ENCODE data around the gene NTSR1.

NTSR1 gene

DNA sequence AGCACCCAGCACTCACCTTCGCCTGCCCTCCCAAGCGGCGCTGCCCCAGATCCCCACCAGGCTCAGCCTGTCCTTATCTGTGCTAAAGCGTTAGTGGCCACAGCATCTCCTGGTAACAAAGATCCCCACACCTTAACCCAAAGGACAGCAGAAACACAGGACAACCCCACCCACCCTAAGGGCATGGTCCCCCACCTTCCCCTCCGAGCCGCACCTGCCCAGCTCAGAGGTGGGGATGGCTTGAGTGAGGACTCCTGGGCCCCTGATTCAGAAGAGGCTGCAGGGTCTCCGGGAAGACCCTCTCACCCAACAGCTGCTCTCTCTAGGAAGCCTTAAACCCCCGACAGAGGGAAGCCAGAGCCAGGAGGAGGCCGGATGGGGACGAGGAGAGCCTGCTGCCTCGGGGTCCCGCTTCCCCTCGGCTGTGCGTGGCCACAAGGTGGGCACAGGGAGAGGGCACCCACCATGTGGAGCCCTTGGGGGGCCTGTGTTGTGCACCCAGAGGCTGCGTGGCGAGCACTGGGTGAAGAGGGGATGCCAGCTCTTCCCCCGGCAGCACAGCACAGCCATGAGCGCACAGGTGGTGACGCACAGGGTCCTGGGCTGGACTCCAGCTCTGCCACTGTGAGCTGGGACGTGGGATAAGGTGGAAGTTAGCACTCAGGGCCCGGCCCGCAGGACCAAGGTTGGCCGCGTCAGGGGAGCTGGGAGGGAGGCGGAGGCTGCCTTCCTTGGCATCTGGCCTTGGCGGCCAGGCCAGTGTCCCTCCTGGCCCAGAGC lies 55.7 kb downstream of the NTSR1 start:
- Histone ChIP-seq H3K4me3 (no peak overlapping the region), H3K27ac (no peak overlapping the region)
- TF ChIP-seq, protein P1, sequence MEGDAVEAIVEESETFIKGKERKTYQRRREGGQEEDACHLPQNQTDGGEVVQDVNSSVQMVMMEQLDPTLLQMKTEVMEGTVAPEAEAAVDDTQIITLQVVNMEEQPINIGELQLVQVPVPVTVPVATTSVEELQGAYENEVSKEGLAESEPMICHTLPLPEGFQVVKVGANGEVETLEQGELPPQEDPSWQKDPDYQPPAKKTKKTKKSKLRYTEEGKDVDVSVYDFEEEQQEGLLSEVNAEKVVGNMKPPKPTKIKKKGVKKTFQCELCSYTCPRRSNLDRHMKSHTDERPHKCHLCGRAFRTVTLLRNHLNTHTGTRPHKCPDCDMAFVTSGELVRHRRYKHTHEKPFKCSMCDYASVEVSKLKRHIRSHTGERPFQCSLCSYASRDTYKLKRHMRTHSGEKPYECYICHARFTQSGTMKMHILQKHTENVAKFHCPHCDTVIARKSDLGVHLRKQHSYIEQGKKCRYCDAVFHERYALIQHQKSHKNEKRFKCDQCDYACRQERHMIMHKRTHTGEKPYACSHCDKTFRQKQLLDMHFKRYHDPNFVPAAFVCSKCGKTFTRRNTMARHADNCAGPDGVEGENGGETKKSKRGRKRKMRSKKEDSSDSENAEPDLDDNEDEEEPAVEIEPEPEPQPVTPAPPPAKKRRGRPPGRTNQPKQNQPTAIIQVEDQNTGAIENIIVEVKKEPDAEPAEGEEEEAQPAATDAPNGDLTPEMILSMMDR (IDR thresholded peaks at IDR 0.05): no peak
- DNase-seq (ENCODE audit: low spot score): no peak

DNA sequence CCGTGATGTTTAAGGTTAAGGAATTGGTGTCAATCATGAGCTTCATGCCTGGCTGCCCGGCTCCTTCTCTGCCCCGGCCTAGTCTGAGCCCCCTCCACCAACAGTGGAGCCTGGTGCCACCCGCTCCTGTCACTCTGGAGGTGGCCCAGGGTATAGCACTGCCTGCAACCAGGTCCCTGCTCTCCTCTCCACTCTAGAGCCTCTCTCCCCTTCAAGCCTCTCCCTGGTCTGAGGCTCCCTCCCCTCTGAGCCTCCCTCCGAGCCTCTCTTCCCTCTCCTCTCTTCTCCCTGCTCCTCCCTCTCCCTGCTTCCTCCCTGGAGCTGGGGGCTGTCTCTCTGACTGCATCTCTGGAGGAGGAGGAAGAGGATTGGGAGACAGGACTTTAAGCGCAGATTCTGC lies 56.4 kb downstream of the NTSR1 start:
- no peak overlapping the region for H3K27ac ChIP-seq
- TF ChIP-seq, protein P1 (IDR thresholded peaks at IDR 0.05): no peak
- no peak for DNase-seq (ENCODE audit: low spot score)
- H3K4me3 ChIP-seq: no peak overlapping the region

DNA sequence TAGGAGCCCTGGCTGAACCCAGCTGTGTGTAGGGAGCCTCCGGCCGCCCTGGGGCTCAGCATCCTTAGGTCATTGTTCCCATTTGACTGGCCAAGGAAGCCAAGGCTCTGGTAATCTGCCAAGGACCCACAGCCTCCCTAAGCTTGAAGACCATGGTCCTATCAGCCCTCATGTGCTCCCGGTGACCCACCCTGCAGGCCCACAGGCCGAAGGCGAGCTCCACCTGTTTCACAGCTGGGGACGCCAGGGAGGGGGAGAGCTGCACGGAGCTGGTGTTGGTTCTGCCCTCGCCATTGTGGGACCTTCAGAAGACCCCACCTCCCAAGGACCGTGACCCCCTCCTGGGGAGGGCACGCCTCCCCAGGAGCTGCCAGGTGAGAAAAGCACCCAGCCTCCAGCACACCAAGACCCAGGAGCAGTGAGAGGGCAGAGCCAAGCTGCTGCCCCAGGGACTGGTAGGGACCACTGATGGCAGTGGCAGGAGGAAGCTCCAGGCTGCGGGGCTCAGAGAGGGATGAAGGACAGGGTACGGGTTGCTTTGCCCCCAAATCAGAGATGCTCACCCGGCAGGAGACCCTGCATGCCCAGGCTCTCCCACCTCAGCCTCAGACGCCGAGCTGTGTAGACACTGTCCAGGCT lies 56.9 kb downstream of the NTSR1 start:
- TF ChIP-seq, protein P1 (IDR thresholded peaks at IDR 0.05): no peak
- no peak for DNase-seq (ENCODE audit: low spot score)
- no peak overlapping the region for H3K4me3 ChIP-seq
- no peak overlapping the region for H3K27ac ChIP-seq

DNA sequence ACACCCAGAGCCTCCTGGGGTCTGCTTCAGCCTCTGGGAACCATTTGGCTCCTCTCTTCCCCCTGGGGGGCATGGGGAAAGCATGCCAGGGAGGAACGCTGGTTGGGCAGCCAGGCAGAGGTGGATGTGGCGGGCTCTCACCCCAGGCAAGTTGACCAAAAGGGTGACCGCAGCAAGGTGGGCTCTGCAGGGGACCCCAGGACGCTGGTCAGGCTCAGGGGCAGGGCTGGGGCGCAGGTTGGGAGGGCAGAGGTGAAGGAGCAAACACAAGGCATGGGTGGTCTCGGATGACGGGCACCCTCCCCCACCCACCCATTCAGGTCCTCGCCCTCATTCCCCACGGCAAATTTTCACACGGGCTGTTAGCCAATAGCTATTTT lies 57.4 kb downstream of the NTSR1 start:
- Histone ChIP-seq H3K27ac (no peak overlapping the region), H3K4me3 (no peak overlapping the region)
- DNase-seq (ENCODE audit: low spot score): no peak
- TF ChIP-seq, protein P1 (IDR thresholded peaks at IDR 0.05): no peak

DNA sequence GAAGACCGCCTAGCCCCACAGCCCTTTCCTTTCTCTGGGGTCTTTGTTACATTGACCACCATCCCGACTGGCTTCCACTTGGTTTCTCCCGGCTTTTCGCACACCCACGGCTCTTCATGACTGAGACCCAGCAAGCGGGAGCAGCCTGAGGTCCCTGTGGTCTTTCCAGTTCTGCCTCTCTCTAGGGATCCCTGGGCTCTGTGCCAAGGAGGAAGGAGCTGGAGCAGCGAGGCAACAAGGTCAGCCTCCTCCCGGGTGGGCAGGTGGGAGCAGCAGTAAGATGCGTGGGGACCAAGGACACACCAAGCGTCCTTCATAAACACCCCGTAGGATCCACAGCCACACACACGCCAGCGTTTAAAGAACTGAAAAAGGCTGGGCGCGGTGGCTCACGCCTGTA lies 58.1 kb downstream of the NTSR1 start:
- Histone ChIP-seq H3K27ac (no peak overlapping the region), H3K4me3 (no peak overlapping the region)
- TF ChIP-seq, protein P1 (IDR thresholded peaks at IDR 0.05): no peak
- no peak for DNase-seq (ENCODE audit: low spot score)

DNA sequence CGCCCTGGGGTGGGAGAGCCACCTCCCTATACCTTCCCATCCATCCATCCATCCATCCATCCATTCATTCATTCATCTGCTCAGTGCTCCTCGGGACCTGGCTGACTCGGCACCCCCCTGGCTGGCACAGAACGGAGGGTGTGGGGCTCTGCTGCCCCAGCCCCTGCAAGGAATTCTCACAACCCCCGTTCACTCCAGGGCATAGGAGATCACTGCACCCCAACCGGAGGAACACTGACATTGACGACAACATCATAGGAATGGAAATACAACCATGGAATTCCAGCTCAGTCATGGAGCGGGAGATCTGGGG lies 59.6 kb downstream of the NTSR1 start:
- TF ChIP-seq, protein P1 (IDR thresholded peaks at IDR 0.05): no peak
- no peak overlapping the region for H3K27ac ChIP-seq
- no peak for DNase-seq (ENCODE audit: low spot score)
- H3K4me3 ChIP-seq: no peak overlapping the region

Measured in coronary artery (tissue), 2 donors.